Measurements from ENCODE around the gene COLEC12.

COLEC12 gene

DNA sequence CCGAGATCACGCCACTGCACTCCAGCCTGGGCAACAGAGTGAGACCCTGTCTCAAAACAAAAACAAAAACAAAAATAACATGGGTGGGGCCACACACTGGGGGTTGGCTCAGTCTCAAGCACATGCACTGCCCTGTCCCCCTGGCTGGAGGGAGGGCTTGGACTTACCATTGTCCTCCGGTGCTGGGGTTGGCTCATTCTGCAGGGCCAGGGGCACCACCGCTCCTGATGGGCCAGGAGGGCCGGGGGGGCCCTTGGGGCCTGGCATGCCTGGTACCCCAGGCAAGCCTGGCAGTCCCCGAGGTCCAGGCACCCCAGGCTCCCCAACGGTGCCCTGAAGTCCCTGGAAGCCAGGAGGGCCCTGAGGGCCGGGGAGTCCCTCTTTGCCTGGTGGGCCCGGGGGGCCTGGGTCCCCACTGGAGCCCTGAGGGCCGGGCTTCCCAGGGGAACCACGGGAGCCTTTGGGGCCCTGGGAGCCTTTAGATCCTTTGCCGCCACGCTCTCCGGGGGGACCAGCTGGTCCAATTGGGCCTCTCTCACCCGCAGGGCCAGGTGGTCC is 165.8 kb downstream of the COLEC12 start:
- Histone ChIP-seq H3K9ac (ENCODE audit: low read depth, low read length) (no peak overlapping the region), H3K4me3 (ENCODE audit: low read depth, low read length) (no peak overlapping the region), H3K27me3 (ENCODE audit: control insufficient read depth, insufficient read depth, low read length) (no peaks in the 10 kb centered on the region), H3K9me3 (ENCODE audit: control insufficient read depth, insufficient read depth, low read length) (no peaks in the 10 kb centered on the region), H3K4me1 (ENCODE audit: control insufficient read depth, insufficient read depth, low read length) (no peaks in the 10 kb centered on the region), H3K36me3 (ENCODE audit: control insufficient read depth, insufficient read depth, low read length) (no peaks in the 10 kb centered on the region)

- Histone ChIP-seq H3K36me3 (ENCODE audit: control insufficient read depth, insufficient read depth, low read length) (no peaks in the 10 kb centered on the region), H3K9ac (ENCODE audit: low read depth, low read length) (no peak overlapping the region)
Measured at GRCh38 chr18:332721-333510, 167.6 kb downstream of the COLEC12 start.

DNA sequence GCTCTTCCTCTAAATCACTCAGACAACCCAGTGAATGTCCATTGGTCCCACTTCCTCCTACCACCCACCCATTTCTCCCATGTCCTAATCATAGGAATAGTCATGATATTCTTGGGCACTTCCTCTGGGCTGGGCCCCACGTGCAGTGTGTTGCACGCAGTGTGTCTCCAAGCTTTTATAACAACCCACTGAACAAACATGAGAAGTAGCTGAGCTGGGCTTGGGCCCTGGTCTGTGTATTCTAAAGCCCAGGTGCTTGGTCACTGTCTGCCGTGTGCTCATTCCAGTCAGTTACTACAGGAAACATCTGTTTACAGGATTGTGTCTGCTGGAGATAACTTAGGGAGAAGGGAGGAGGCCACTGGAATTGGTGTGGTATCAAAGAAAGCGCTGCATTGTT is 168.5 kb downstream of the COLEC12 start:
- Histone ChIP-seq H3K4me3 (ENCODE audit: low read depth, low read length) (no peak overlapping the region), H3K27me3 (ENCODE audit: control insufficient read depth, insufficient read depth, low read length) (no peaks in the 10 kb centered on the region), H3K9me3 (ENCODE audit: control insufficient read depth, insufficient read depth, low read length) (no peaks in the 10 kb centered on the region), H3K9ac (ENCODE audit: low read depth, low read length) (no peak overlapping the region), H3K36me3 (ENCODE audit: control insufficient read depth, insufficient read depth, low read length) (no peaks in the 10 kb centered on the region), H3K4me1 (ENCODE audit: control insufficient read depth, insufficient read depth, low read length) (no peaks in the 10 kb centered on the region)

More at GRCh38 chr18:332721-333510, 167.6 kb downstream of the COLEC12 start:
- no peaks in the 10 kb centered on the region for H3K9me3 ChIP-seq (ENCODE audit: control insufficient read depth, insufficient read depth, low read length)
- H3K4me3 ChIP-seq (ENCODE audit: low read depth, low read length) = no peak overlapping the region
- H3K27me3 ChIP-seq (ENCODE audit: control insufficient read depth, insufficient read depth, low read length) = no peaks in the 10 kb centered on the region
- no peaks in the 10 kb centered on the region for H3K4me1 ChIP-seq (ENCODE audit: control insufficient read depth, insufficient read depth, low read length)

- Histone ChIP-seq H3K9ac (ENCODE audit: low read depth, low read length) (no peak overlapping the region), H3K4me3 (ENCODE audit: low read depth, low read length) (no peak overlapping the region), H3K36me3 (ENCODE audit: control insufficient read depth, insufficient read depth, low read length) (no peaks in the 10 kb centered on the region), H3K9me3 (ENCODE audit: control insufficient read depth, insufficient read depth, low read length) (no peaks in the 10 kb centered on the region), H3K27me3 (ENCODE audit: control insufficient read depth, insufficient read depth, low read length) (no peaks in the 10 kb centered on the region), H3K4me1 (ENCODE audit: control insufficient read depth, insufficient read depth, low read length) (no peaks in the 10 kb centered on the region)
Measured at GRCh38 chr18:331221-331821, 169.2 kb downstream of the COLEC12 start.

- Histone ChIP-seq H3K4me3 (ENCODE audit: low read depth, low read length) (no peak overlapping the region), H3K4me1 (ENCODE audit: control insufficient read depth, insufficient read depth, low read length) (no peaks in the 10 kb centered on the region), H3K9me3 (ENCODE audit: control insufficient read depth, insufficient read depth, low read length) (no peaks in the 10 kb centered on the region), H3K9ac (ENCODE audit: low read depth, low read length) (no peak overlapping the region), H3K27me3 (ENCODE audit: control insufficient read depth, insufficient read depth, low read length) (no peaks in the 10 kb centered on the region), H3K36me3 (ENCODE audit: control insufficient read depth, insufficient read depth, low read length) (no peaks in the 10 kb centered on the region)
Measured at GRCh38 chr18:328928-329327, 171.6 kb downstream of the COLEC12 start.

DNA sequence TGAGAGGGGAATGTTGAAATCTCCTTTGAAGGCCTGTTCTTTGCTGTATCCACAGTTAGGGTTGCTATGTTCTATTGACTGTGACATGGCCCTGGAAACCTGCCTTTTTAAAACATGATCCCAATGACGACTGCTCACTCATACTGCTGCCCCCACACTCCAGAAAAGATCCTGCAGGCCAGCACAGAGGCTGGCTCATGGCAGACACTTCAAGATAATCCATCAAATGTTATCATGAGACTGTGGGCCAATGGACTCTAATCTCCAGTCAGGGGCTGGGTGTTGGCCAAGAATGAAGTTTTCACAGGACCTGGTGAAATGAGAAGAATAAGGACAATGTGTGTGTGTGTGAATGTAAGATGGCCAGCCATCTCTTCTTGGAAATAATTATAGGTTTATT is 173.7 kb downstream of the COLEC12 start:
- no peaks in the 10 kb centered on the region for H3K36me3 ChIP-seq (ENCODE audit: control insufficient read depth, insufficient read depth, low read length)
- no peak overlapping the region for H3K4me3 ChIP-seq (ENCODE audit: low read depth, low read length)
- no peaks in the 10 kb centered on the region for H3K27me3 ChIP-seq (ENCODE audit: control insufficient read depth, insufficient read depth, low read length)
- H3K4me1 ChIP-seq (ENCODE audit: control insufficient read depth, insufficient read depth, low read length) = no peaks in the 10 kb centered on the region
- H3K9me3 ChIP-seq (ENCODE audit: control insufficient read depth, insufficient read depth, low read length) = no peaks in the 10 kb centered on the region
- no peak overlapping the region for H3K9ac ChIP-seq (ENCODE audit: low read depth, low read length)

- Histone ChIP-seq H3K4me1 (ENCODE audit: control insufficient read depth, insufficient read depth, low read length) (no peaks in the 10 kb centered on the region), H3K4me3 (ENCODE audit: low read depth, low read length) (no peak overlapping the region), H3K9me3 (ENCODE audit: control insufficient read depth, insufficient read depth, low read length) (no peaks in the 10 kb centered on the region), H3K9ac (ENCODE audit: low read depth, low read length) (no peak overlapping the region), H3K27me3 (ENCODE audit: control insufficient read depth, insufficient read depth, low read length) (no peaks in the 10 kb centered on the region), H3K36me3 (ENCODE audit: control insufficient read depth, insufficient read depth, low read length) (no peaks in the 10 kb centered on the region)
Measured at GRCh38 chr18:323253-323622, 177.3 kb downstream of the COLEC12 start.

DNA sequence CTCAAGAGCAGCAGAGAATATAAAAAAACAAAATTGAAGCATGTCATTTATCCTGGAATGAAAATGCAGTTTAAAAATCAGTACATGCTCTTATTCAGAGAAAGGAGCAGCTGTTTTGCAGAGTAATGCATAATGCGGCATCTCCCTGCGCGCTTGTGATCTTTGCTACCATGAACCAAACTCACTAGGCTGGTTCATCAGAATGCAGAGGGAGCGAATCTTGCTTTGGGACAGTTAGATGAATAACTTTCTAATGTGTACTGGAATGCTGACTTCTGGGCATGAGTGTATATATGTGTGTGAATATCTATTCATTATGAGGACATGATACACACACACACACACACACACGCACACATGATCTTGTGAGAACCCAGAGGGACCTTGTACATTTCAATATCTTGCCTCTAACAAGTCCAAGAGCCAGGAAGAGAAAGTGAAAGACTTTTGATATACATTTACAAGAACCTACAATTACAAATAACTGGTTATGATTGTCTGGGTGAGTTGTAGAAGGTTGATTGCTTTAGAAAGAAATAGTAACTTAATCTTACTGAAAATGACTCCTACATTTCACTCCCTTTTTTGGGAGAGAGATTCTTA is 178.5 kb downstream of the COLEC12 start:
- no peaks in the 10 kb centered on the region for H3K27me3 ChIP-seq (ENCODE audit: control insufficient read depth, insufficient read depth, low read length)
- no peak overlapping the region for H3K4me3 ChIP-seq (ENCODE audit: low read depth, low read length)
- H3K9ac ChIP-seq (ENCODE audit: low read depth, low read length) = no peak overlapping the region
- no peaks in the 10 kb centered on the region for H3K9me3 ChIP-seq (ENCODE audit: control insufficient read depth, insufficient read depth, low read length)
- no peaks in the 10 kb centered on the region for H3K4me1 ChIP-seq (ENCODE audit: control insufficient read depth, insufficient read depth, low read length)
- no peaks in the 10 kb centered on the region for H3K36me3 ChIP-seq (ENCODE audit: control insufficient read depth, insufficient read depth, low read length)

DNA sequence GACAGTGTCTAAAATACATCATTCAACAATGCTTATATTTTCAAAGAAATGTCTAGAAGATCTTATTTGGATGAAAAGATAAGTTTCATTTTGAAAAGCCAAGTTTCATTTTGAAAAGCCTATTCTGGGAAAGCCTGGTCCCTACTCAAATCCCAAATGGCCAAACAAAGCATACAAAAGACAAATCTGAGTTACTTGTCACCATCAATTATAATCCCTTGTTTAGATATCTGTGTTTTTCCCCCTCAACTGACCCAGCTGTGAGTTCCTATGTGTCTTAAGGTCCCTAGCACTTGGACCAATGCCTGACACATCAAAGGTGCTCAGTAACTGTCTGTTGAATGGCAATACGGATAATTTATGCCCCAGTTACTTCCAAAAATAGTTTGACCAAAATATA is 180.3 kb downstream of the COLEC12 start:
- H3K9me3 ChIP-seq (ENCODE audit: control insufficient read depth, insufficient read depth, low read length) = no peaks in the 10 kb centered on the region
- no peaks in the 10 kb centered on the region for H3K4me1 ChIP-seq (ENCODE audit: control insufficient read depth, insufficient read depth, low read length)
- H3K27me3 ChIP-seq (ENCODE audit: control insufficient read depth, insufficient read depth, low read length) = no peaks in the 10 kb centered on the region
- H3K4me3 ChIP-seq (ENCODE audit: low read depth, low read length) = no peak overlapping the region
- no peak overlapping the region for H3K9ac ChIP-seq (ENCODE audit: low read depth, low read length)
- H3K36me3 ChIP-seq (ENCODE audit: control insufficient read depth, insufficient read depth, low read length) = no peaks in the 10 kb centered on the region

DNA sequence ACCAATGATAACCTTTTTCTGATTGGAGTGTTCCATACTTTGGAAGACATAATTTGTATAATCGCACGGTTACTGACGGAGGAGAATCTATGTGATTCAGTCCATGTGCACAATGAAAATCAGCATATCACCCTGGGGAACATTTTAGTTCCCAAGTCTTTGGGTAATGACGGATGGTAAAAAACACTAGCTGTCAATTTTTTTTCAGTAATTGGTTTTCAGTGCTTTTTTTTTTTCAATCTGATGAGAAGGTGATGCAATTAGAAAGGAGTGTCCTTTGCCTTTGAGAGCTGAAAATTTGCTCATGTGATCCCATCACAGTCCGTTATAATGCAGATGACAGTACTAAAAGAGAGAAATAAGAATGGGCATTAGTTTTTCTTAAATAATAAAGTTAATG is 180.8 kb downstream of the COLEC12 start:
- H3K9me3 ChIP-seq (ENCODE audit: control insufficient read depth, insufficient read depth, low read length) = no peaks in the 10 kb centered on the region
- no peaks in the 10 kb centered on the region for H3K36me3 ChIP-seq (ENCODE audit: control insufficient read depth, insufficient read depth, low read length)
- H3K4me3 ChIP-seq (ENCODE audit: low read depth, low read length) = no peak overlapping the region
- H3K9ac ChIP-seq (ENCODE audit: low read depth, low read length) = no peak overlapping the region
- H3K27me3 ChIP-seq (ENCODE audit: control insufficient read depth, insufficient read depth, low read length) = no peaks in the 10 kb centered on the region
- H3K4me1 ChIP-seq (ENCODE audit: control insufficient read depth, insufficient read depth, low read length) = no peaks in the 10 kb centered on the region

GRCh38 chr18:318791-319291 is 181.7 kb downstream of the COLEC12 start:
- Histone ChIP-seq H3K9me3 (ENCODE audit: control insufficient read depth, insufficient read depth, low read length) (no peaks in the 10 kb centered on the region), H3K9ac (ENCODE audit: low read depth, low read length) (no peak overlapping the region), H3K4me1 (ENCODE audit: control insufficient read depth, insufficient read depth, low read length) (no peaks in the 10 kb centered on the region), H3K4me3 (ENCODE audit: low read depth, low read length) (no peak overlapping the region), H3K27me3 (ENCODE audit: control insufficient read depth, insufficient read depth, low read length) (no peaks in the 10 kb centered on the region), H3K36me3 (ENCODE audit: control insufficient read depth, insufficient read depth, low read length) (no peaks in the 10 kb centered on the region)
